H1 (cell line): ENCODE data around the gene CFAP97. TPM values are rescaled to one million over a fixed set of nuclear protein-coding genes. Genes with fewer than 3 reads are reported as not detected.

Experiments
- CHD7 ChIP-seq: fragments of 300-600 bp; sonication (generic); IDR thresholded peaks from 2 replicates; pipeline ENCODE4 v1.7.1; 2012; ENCODE audit warnings: low read length, moderate library complexity, mild to moderate bottlenecking, inconsistent platforms; ENCODE audit not compliant: insufficient replicate concordance
- FOSL1 ChIP-seq: IDR thresholded peaks from 2 replicates; pipeline ENCODE4 v1.6.1; 2011; ENCODE audit warnings: mild to moderate bottlenecking, low read depth, low read length, moderate library complexity; ENCODE audit not compliant: insufficient read depth
- polyA plus RNA-seq, 7 experiments: library from polyadenylated mRNA; depleted of rRNA in 3 of 7; stranded (reverse) in 5 of 7; unstranded in 2 of 7; fragments of >200 nt in 5 of 7; fragments of 200-250 nt in 2 of 7; gene quantifications; 1 replicate in 5 of 7; 2 replicates in 1 of 7; 4 replicates in 1 of 7; pipeline versions ENCODE4 v1.2.1 to v1.2.3, GENCODE V29; 2011 to 2013; ENCODE audit warnings: missing spikeins in 2 of 7, mixed read lengths in 2 of 7
- total RNA-seq: library from RNA; stranded (reverse); fragmentation: NEBNext Ultra II Directional; extraction: Animal tissue kit (Norgen Biotek cat#: 25700); gene quantifications from 2 replicates; pipeline ENCODE4 v1.2.1, GENCODE V29; 2021

Gene CFAP97
- total and polyA plus RNA-seq, 2 of the 8 experiments (the other 6 are each of a cell fraction or from before 2014, with no cell fraction given): 9.2 to 40.4 TPM

DNA sequence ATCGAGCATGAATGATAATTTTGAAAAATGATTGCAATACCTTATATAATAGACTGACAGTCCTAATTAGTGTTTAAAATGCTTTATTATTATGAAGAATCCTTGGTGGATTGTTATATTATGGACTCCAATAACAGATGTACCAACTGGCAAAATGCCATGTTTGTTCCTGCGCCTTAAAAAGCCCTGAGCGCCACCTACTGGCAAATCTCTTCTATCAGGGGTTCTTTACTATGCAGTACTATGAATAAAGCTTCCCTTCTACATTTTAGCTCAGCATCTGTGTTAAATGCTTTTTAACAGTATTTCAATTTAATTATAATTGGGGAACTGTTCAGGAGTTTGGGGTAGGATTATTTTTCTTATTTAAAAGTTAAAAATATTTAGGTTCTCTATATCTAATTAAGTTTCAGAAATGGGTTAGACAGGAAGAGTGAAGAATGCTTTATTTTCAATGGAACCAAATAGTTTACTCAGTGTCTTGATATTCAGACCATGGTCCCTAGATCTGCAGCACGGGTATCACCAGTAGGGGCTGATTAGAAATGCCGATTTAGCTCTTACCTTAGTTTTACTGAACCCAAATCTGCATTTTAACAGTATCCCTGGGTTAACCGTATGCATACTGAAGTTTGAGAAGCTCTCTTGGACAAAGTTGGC lies 20.0 kb downstream of the CFAP97 start (continued):
- TF ChIP-seq FOSL1: no peak
- peak; percentile 40 for TF ChIP-seq CHD7
